H1 (cell line): Measurements from ENCODE around the gene CES4A. TPM values are rescaled to one million over a fixed set of nuclear protein-coding genes. Genes with fewer than 3 reads are reported as not detected.
"Not testable (repeated sequence)": the region's sequence is repeated elsewhere in the genome, so short reads cannot be mapped to it uniquely, and the experiment has no call there.

Experiments
- CTCF ChIA-PET: fragments of 300-600 bp; sonication (Branson Sonifier 250); formaldehyde crosslinking; loops from one replicate; lab custom pipeline; 2021; ENCODE audit not compliant: partially characterized antibody; lab: Charles Lee
- POLR2A ChIA-PET: fragments of 300-600 bp; sonication (Branson Sonifier 250); formaldehyde crosslinking; loops from one replicate; lab custom pipeline; 2021; ENCODE audit warnings: inconsistent platforms; ENCODE audit not compliant: partially characterized antibody; lab: Charles Lee
- DNase-seq, 2 experiments: peaks; one replicate each; pipeline versions ENCODE4 v3.0.0 to v3.0.0-alpha.2; 2010 to 2022; ENCODE audit warnings: low spot score in 2 of 2, low read depth in 1 of 2, mixed read lengths in 1 of 2
- FAIRE-seq: peaks from 2 replicates; lab custom pipeline; 2011; peaks lifted over from hg19 to GRCh38; lab: Jason Lieb, UNC
- H2AFZ ChIP-seq: 2 replicates; pipeline ENCODE4 v1.8.1; 2012; ENCODE audit warnings: low read length, inconsistent platforms
- H2AK5ac ChIP-seq: 2 replicates; pipeline ENCODE4 v1.6.1; 2013; ENCODE audit warnings: low read depth, low read length
- H2BK120ac ChIP-seq: replicated peaks from 2 replicates; pipeline ENCODE3; 2013; ENCODE audit warnings: low read depth, low read length, inconsistent platforms
- H2BK12ac ChIP-seq: 2 replicates; pipeline ENCODE4 v1.6.1; 2013; ENCODE audit warnings: low read depth, low read length
- H2BK15ac ChIP-seq: 2 replicates; pipeline ENCODE4 v1.6.1; 2013; ENCODE audit warnings: low read length
- H2BK20ac ChIP-seq: 2 replicates; pipeline ENCODE4 v1.6.1; 2013; ENCODE audit warnings: low read length
- H2BK5ac ChIP-seq: 2 replicates; pipeline ENCODE4 v1.6.1; 2013; ENCODE audit warnings: low read depth, low read length
- H3K14ac ChIP-seq: 2 replicates; pipeline ENCODE4 v1.6.1; 2013; ENCODE audit warnings: inconsistent platforms; ENCODE audit not compliant: insufficient read length
- H3K18ac ChIP-seq: 2 replicates; pipeline ENCODE4 v1.6.1; 2013; ENCODE audit warnings: low read length; ENCODE audit errors: extremely low read depth
- H3K23ac ChIP-seq: 2 replicates; pipeline ENCODE4 v1.6.1; 2013; ENCODE audit warnings: inconsistent platforms; ENCODE audit not compliant: insufficient read length
- H3K23me2 ChIP-seq: 2 replicates; pipeline ENCODE4 v1.6.1; 2013; ENCODE audit warnings: low read depth, low read length
- H3K27ac ChIP-seq: 2 replicates; pipeline ENCODE4 v1.6.1; 2011; ENCODE audit warnings: low read depth, low read length, inconsistent platforms
- H3K27me3 ChIP-seq, 4 experiments: replicated peaks in 1 of 4; 1 replicate in 1 of 4; 2 replicates in 3 of 4; pipeline versions ENCODE4 v1.6.1 to v1.8.1; 2011 to 2013; ENCODE audit warnings: low read length in 3 of 4, mild to moderate bottlenecking in 3 of 4, inconsistent platforms in 2 of 4, mixed read lengths in 2 of 4, moderate library complexity in 1 of 4; ENCODE audit not compliant: control insufficient read depth in 3 of 4, insufficient read depth in 3 of 4; ENCODE audit errors: extremely low read depth in 1 of 4
- H3K36me3 ChIP-seq, 4 experiments: 2 replicates each; pipeline versions ENCODE4 v1.6.1 to v1.8.1; 2011 to 2013; ENCODE audit warnings: mild to moderate bottlenecking in 4 of 4, low read length in 3 of 4, moderate library complexity in 2 of 4, control low read depth in 1 of 4, inconsistent platforms in 1 of 4; ENCODE audit not compliant: insufficient read depth in 4 of 4, control insufficient read depth in 2 of 4
- H3K4ac ChIP-seq: replicated peaks from 2 replicates; pipeline ENCODE3; 2013; ENCODE audit warnings: low read length, low read depth, mixed read lengths, inconsistent platforms; ENCODE audit not compliant: insufficient read length
- H3K4me1 ChIP-seq, 4 experiments: replicated peaks in 1 of 4; 1 replicate in 1 of 4; 2 replicates in 3 of 4; pipeline versions ENCODE4 v1.6.1 to v1.8.1; 2011 to 2013; ENCODE audit warnings: low read length in 3 of 4, inconsistent platforms in 2 of 4, mixed read lengths in 1 of 4; ENCODE audit not compliant: insufficient read depth in 4 of 4, control insufficient read depth in 3 of 4
- H3K4me2 ChIP-seq, 2 experiments: 2 replicates each; pipeline versions ENCODE4 v1.6.1 to v1.8.1; 2011 to 2013; ENCODE audit warnings: low read depth in 2 of 2, low read length in 2 of 2, control low read depth in 1 of 2, inconsistent platforms in 1 of 2, mild to moderate bottlenecking in 1 of 2; ENCODE audit not compliant: insufficient read depth in 1 of 2
- H3K4me3 ChIP-seq, 4 experiments: fragments of 200-600, 300-600 bp in 1 of 4; sonication (generic), shearing (Covaris generic), sonication (Bioruptor Twin) in 1 of 4; 2 replicates each; pipeline versions ENCODE4 v1.5.1 to v1.8.1; 2011 to 2016; ENCODE audit warnings: low read length in 4 of 4, low read depth in 3 of 4, control low read depth in 2 of 4, inconsistent platforms in 2 of 4, mild to moderate bottlenecking in 2 of 4, mixed read lengths in 1 of 4, moderate library complexity in 1 of 4; ENCODE audit not compliant: insufficient read depth in 2 of 4; ENCODE audit errors: extremely low read depth in 1 of 4
- H3K56ac ChIP-seq: replicated peaks from 2 replicates; pipeline ENCODE3; 2013; ENCODE audit warnings: low read depth, mild to moderate bottlenecking, mixed read lengths, low read length, inconsistent platforms; ENCODE audit not compliant: insufficient read length
- H3K79me1 ChIP-seq: 2 replicates; pipeline ENCODE4 v1.6.1; 2013; ENCODE audit warnings: low read depth, low read length, control low read depth
- H3K79me2 ChIP-seq, 2 experiments: 2 replicates each; pipeline versions ENCODE4 v1.6.1 to v1.8.1; 2012 to 2013; ENCODE audit warnings: low read length in 2 of 2, mild to moderate bottlenecking in 2 of 2, inconsistent platforms in 1 of 2; ENCODE audit not compliant: insufficient read depth in 2 of 2, control insufficient read depth in 1 of 2
- H3K9ac ChIP-seq, 4 experiments: replicated peaks in 1 of 4; 1 replicate in 1 of 4; 2 replicates in 3 of 4; pipeline versions ENCODE4 v1.6.1 to v1.8.1; 2011 to 2013; ENCODE audit warnings: low read depth in 3 of 4, low read length in 3 of 4, control low read depth in 2 of 4, mild to moderate bottlenecking in 2 of 4, moderate library complexity in 2 of 4, inconsistent platforms in 1 of 4; ENCODE audit errors: extremely low read depth in 1 of 4
- H3K9me3 ChIP-seq, 2 experiments: 2 replicates each; pipeline versions ENCODE4 v1.6.1 to v1.8.1; 2012 to 2013; ENCODE audit warnings: mild to moderate bottlenecking in 2 of 2, moderate library complexity in 2 of 2, control low read depth in 1 of 2, inconsistent platforms in 1 of 2, low read depth in 1 of 2, low read length in 1 of 2, mixed read lengths in 1 of 2; ENCODE audit not compliant: insufficient read depth in 2 of 2
- H4K20me1 ChIP-seq, 2 experiments: replicated peaks in 1 of 2; 2 replicates each; pipeline versions ENCODE3 to v1.8.1; 2011 to 2013; ENCODE audit warnings: inconsistent platforms in 2 of 2, low read length in 2 of 2, mild to moderate bottlenecking in 1 of 2; ENCODE audit not compliant: insufficient read depth in 2 of 2, control insufficient read depth in 1 of 2
- H4K5ac ChIP-seq: 2 replicates; pipeline ENCODE4 v1.6.1; 2013; ENCODE audit warnings: low read length, low read depth, mixed read lengths, inconsistent platforms; ENCODE audit not compliant: insufficient read length
- H4K8ac ChIP-seq: 2 replicates; pipeline ENCODE4 v1.8.0; 2013; ENCODE audit warnings: mild to moderate bottlenecking, moderate library complexity, low read length, inconsistent platforms; ENCODE audit not compliant: insufficient read depth; ENCODE audit errors: extremely low read depth
- H4K91ac ChIP-seq: replicated peaks from 2 replicates; pipeline ENCODE3; 2013; ENCODE audit warnings: low read length, mixed read lengths, inconsistent platforms; ENCODE audit not compliant: insufficient read length
- WGBS, 2 experiments: shearing (Covaris generic) in 1 of 2; methylation state at CpG; one replicate each; pipeline versions ENCODE4 v1.1.6 to v1.1.7; 2013 to 2015; ENCODE audit warnings: low lambda C conversion rate in 2 of 2, mixed read lengths in 2 of 2, inconsistent platforms in 1 of 2, low coverage in 1 of 2, missing lambda C conversion rate in 1 of 2; ENCODE audit not compliant: insufficient replicate concordance in 2 of 2, insufficient coverage in 1 of 2, insufficient read length in 1 of 2; ENCODE audit errors: extremely low coverage in 1 of 2, missing lambda C conversion rate in 1 of 2; 5-methylcytosine and 5-hydroxymethylcytosine counted together
- polyA plus RNA-seq, 7 experiments: library from polyadenylated mRNA; depleted of rRNA in 3 of 7; stranded (reverse) in 5 of 7; unstranded in 2 of 7; fragments of >200 nt in 5 of 7; fragments of 200-250 nt in 2 of 7; gene quantifications; 1 replicate in 5 of 7; 2 replicates in 1 of 7; 4 replicates in 1 of 7; pipeline versions ENCODE4 v1.2.1 to v1.2.3, GENCODE V29; 2011 to 2013; ENCODE audit warnings: missing spikeins in 2 of 7, mixed read lengths in 2 of 7
- total RNA-seq: library from RNA; stranded (reverse); fragmentation: NEBNext Ultra II Directional; extraction: Animal tissue kit (Norgen Biotek cat#: 25700); gene quantifications from 2 replicates; pipeline ENCODE4 v1.2.1, GENCODE V29; 2021

CES4A gene
- total and polyA plus RNA-seq, 2 of the 8 experiments (the other 6 are each of a cell fraction or from before 2014, with no cell fraction given) = 0.93 to 1.5 TPM

DNA sequence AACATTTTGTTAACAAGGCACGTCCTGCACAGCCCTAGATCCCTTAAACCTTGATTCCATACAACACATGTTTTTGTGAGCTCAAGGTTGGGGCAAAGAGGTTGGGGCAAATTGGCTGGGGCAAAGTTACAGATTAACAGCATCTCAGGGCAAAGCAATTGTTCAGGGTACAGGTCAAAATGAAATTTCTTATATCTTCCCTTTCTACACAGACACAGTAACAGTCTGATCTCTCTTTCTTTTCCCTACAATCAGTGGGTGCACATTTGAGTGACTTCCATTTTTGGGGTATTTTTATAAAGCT is 32.3 kb upstream of the CES4A start:
- H3K9me3 ChIP-seq, H3K18ac ChIP-seq, H2BK12ac ChIP-seq, H3K27me3 ChIP-seq, H3K56ac ChIP-seq, H4K8ac ChIP-seq, POLR2A ChIA-PET, H2BK15ac ChIP-seq, H3K9ac ChIP-seq, H2BK5ac ChIP-seq, H4K91ac ChIP-seq, H2AK5ac ChIP-seq, H3K4me3 ChIP-seq, H2AFZ ChIP-seq, FAIRE-seq, H3K23ac ChIP-seq, DNase-seq, H2BK120ac ChIP-seq, H3K4me2 ChIP-seq, H3K23me2 ChIP-seq, H4K20me1 ChIP-seq, H3K79me1 ChIP-seq, H2BK20ac ChIP-seq, H3K79me2 ChIP-seq, H3K36me3 ChIP-seq, H3K14ac ChIP-seq, H3K4ac ChIP-seq, H3K4me1 ChIP-seq, H3K27ac ChIP-seq, H4K5ac ChIP-seq: not testable (repeated sequence)
- CTCF ChIA-PET = interaction anchor here (0.6 to 12.2 kb wide), 9 partner anchors 9 to 242 kb away, joined by 3 to 130 read pairs (median 5); partner anchors contain the start of gene CES4A
- 67% methylated on average over 1 of the region's 1 CpG; no CpG with 5 or more reads in 1 of the 2 experiments for WGBS, 2 experiments
